Vagina (tissue), 2 donors: ENCODE data around the gene DNMT3A. TPM values are rescaled to one million over a fixed set of nuclear protein-coding genes. Genes with fewer than 3 reads are reported as not detected.

Experiments used
- DNase-seq, 2 donors: peaks; one replicate each; pipeline ENCODE4 v3.0.0-alpha.2; 2017; ENCODE audit errors: extremely low spot score in 2 of 2
- H3K27ac ChIP-seq: fragments of 200-600 bp; sonication (generic); one replicate; pipeline ENCODE4 v1.5.1; 2019
- H3K27me3 ChIP-seq: fragments of 200-600 bp; sonication (generic); one replicate; pipeline ENCODE4 v1.5.1; 2019
- H3K36me3 ChIP-seq, 2 donors: fragments of 200-600 bp; sonication (generic); one replicate each; pipeline ENCODE4 v1.5.1; 2017 to 2019
- H3K4me1 ChIP-seq: fragments of 200-600 bp; sonication (generic); one replicate; pipeline ENCODE4 v1.5.1; 2019
- H3K4me3 ChIP-seq, 2 donors: fragments of 200-600 bp; sonication (generic); 1 replicate in 1 of 2; 2 replicates in 1 of 2; pipeline ENCODE4 v1.5.1; 2016 to 2019
- H3K9me3 ChIP-seq: fragments of 200-600 bp; sonication (generic); one replicate; pipeline ENCODE4 v1.5.1; 2019
- CTCF ChIP-seq, 3 experiments: fragments of 450-650 bp in 2 of 3; fragments of 200-600 bp in 1 of 3; sonication (generic) in 1 of 3; IDR thresholded peaks; one replicate each; pipeline ENCODE4 v1.5.1; 2017 to 2019; ENCODE audit warnings: antibody characterized with exemption in 3 of 3, mild to moderate bottlenecking in 2 of 3, moderate library complexity in 2 of 3
- POLR2A ChIP-seq, 2 donors: fragments of 450-650 bp; IDR thresholded peaks; one replicate each; pipeline ENCODE4 v1.6.1; 2017; ENCODE audit warnings: antibody characterized with exemption in 2 of 2, mild to moderate bottlenecking in 2 of 2, moderate library complexity in 2 of 2
- POLR2AphosphoS5 ChIP-seq, 2 donors: sonication (generic); formaldehyde crosslinking; IDR thresholded peaks; one replicate each; pipeline ENCODE4 v1.9.0; 2017; ENCODE audit warnings: antibody characterized with exemption in 2 of 2, mild to moderate bottlenecking in 2 of 2, low read depth in 1 of 2; ENCODE audit not compliant: insufficient read depth in 1 of 2
- intact Hi-C: fragments of 100-400 bp; cut with DNase I; formaldehyde crosslinking; loops from one replicate; pipeline ENCODE4 v1.15.1; 2023
- total RNA-seq: library from RNA; depleted of rRNA; stranded (reverse); fragments of >200 nt; gene quantifications from one replicate; pipeline ENCODE4 v1.2.3, GENCODE V29; 2016

The DNMT3A gene
- total RNA-seq, 1 donor from 2014 or later = 28.0 TPM

- Histone ChIP-seq H3K27ac (no peak overlapping the region), H3K36me3 (no peaks in the 10 kb centered on the region), H3K9me3 (no peaks in the 10 kb centered on the region), H3K4me1 (peaks cover 8% of the 10 kb centered on the region), H3K27me3 (no peaks in the 10 kb centered on the region), H3K4me3 (no peak overlapping the region)
- no peak for DNase-seq
- TF ChIP-seq POLR2A (IDR thresholded peaks at IDR 0.05) = no peak
- no peak for TF ChIP-seq CTCF (IDR thresholded peaks at IDR 0.05)
- no peak for TF ChIP-seq POLR2AphosphoS5 (IDR thresholded peaks at IDR 0.05; ENCODE audit: insufficient read depth in 1 of 2, low read depth in 1 of 2)
- intact Hi-C loops = no loop called here
These were observed 16.6 kb upstream of the DNMT3A start for GRCh38 chr2:25358249-25358815.

- H3K27me3 ChIP-seq = no peaks in the 10 kb centered on the region
- H3K4me3 ChIP-seq = no peak overlapping the region
- TF ChIP-seq POLR2A (IDR thresholded peaks at IDR 0.05) (no peak), CTCF (IDR thresholded peaks at IDR 0.05) (no peak), POLR2AphosphoS5 (IDR thresholded peaks at IDR 0.05; ENCODE audit: insufficient read depth in 1 of 2, low read depth in 1 of 2) (no peak)
- no peaks in the 10 kb centered on the region for H3K36me3 ChIP-seq
- H3K9me3 ChIP-seq = no peaks in the 10 kb centered on the region
- intact Hi-C loops = no loop called here
- no peak for DNase-seq
- H3K27ac ChIP-seq = no peak overlapping the region
- no peaks in the 10 kb centered on the region for H3K4me1 ChIP-seq
These were observed 14.4 kb upstream of the DNMT3A start for GRCh38 chr2:25356088-25356487.

GRCh38 chr2:25355270-25355669 lies 13.5 kb upstream of the DNMT3A start:
- H3K4me1 ChIP-seq = no peaks in the 10 kb centered on the region
- H3K4me3 ChIP-seq = no peak overlapping the region
- intact Hi-C loops = no loop called here

GRCh38 chr2:25354116-25354515 lies 12.4 kb upstream of the DNMT3A start:
- no peak for TF ChIP-seq POLR2AphosphoS5 (IDR thresholded peaks at IDR 0.05; ENCODE audit: insufficient read depth in 1 of 2, low read depth in 1 of 2)
- TF ChIP-seq CTCF (IDR thresholded peaks at IDR 0.05) = no peak
- no peak for TF ChIP-seq POLR2A (IDR thresholded peaks at IDR 0.05)
- Histone ChIP-seq H3K36me3 (no peaks in the 10 kb centered on the region), H3K27ac (no peak overlapping the region), H3K27me3 (no peaks in the 10 kb centered on the region), H3K4me3 (no peak overlapping the region), H3K9me3 (no peaks in the 10 kb centered on the region), H3K4me1 (no peaks in the 10 kb centered on the region)
- DNase-seq = no peak
- intact Hi-C loops = no loop called here

More at GRCh38 chr2:25355270-25355669, 13.5 kb upstream of the DNMT3A start:
- Histone ChIP-seq H3K36me3 (no peaks in the 10 kb centered on the region), H3K9me3 (no peaks in the 10 kb centered on the region), H3K27me3 (no peaks in the 10 kb centered on the region), H3K27ac (no peak overlapping the region)
- no peak for DNase-seq
- TF ChIP-seq POLR2A (IDR thresholded peaks at IDR 0.05) (no peak), POLR2AphosphoS5 (IDR thresholded peaks at IDR 0.05; ENCODE audit: insufficient read depth in 1 of 2, low read depth in 1 of 2) (no peak), CTCF (IDR thresholded peaks at IDR 0.05) (no peak)

GRCh38 chr2:25349397-25349796 lies 7.7 kb upstream of the DNMT3A start:
- no peaks in the 10 kb centered on the region for H3K4me1 ChIP-seq
- intact Hi-C loops = no loop called here
- DNase-seq = no peak
- TF ChIP-seq CTCF (IDR thresholded peaks at IDR 0.05) (no peak), POLR2AphosphoS5 (IDR thresholded peaks at IDR 0.05; ENCODE audit: insufficient read depth in 1 of 2, low read depth in 1 of 2) (no peak), POLR2A (IDR thresholded peaks at IDR 0.05) (no peak)
- H3K27me3 ChIP-seq = no peaks in the 10 kb centered on the region
- no peaks in the 10 kb centered on the region for H3K36me3 ChIP-seq
- H3K4me3 ChIP-seq = no peak overlapping the region
- no peaks in the 10 kb centered on the region for H3K9me3 ChIP-seq
- H3K27ac ChIP-seq = no peak overlapping the region
